Ovary (tissue), 3 donors: ENCODE measurements around the gene DNAJC25.

Source experiments
- CTCF ChIP-seq, 3 donors: fragments of 450-650 bp in 2 of 3; fragments of 200-600 bp in 1 of 3; IDR thresholded peaks; one replicate each; pipeline versions ENCODE4 v1.5.1 to v1.8.0; 2016 to 2022; ENCODE audit warnings: antibody characterized with exemption in 3 of 3, mild to moderate bottlenecking in 1 of 3
- EP300 ChIP-seq: sonication (generic); formaldehyde crosslinking; IDR thresholded peaks from one replicate; pipeline ENCODE4 v1.6.1; 2017; ENCODE audit warnings: antibody characterized with exemption
- donor health status: DM: no; HTN: no; CAD: no.

DNA sequence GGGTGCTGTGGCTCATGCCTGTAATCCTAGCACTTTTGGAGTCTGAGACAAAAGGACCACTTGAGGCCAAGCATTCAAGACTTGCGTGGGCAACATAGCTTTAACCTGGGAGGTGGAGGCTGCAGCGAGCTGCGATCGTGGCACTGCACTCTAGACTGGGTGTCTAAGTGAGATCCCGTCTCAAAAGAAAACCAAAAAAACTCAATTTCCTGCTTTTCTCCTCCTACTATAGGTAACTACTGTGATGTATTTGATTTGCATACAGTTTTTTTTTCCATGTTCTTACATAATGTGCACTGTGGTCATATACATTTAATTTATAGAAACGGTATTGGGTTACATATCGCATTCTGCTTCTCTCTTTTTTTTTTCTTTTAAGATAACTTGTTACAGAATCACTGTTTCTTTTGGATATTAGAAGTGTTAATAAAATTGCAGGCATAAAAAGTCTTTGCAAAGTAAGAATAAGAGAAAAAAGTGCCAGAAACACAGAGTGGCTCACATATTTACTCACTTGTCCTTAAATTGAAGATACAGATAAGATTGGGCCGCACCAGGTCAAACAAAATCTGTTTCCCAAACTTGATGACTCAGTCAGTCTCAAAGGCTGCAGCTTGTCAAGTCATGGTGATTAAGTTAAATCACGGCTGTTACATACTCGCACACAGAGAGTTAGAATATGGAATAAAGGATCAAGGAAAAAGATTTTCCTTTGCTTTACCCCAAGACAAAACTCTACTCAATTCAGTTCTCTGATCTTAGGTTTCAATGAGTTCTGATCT lies 29.7 kb upstream of the DNAJC25 start:
- TF ChIP-seq CTCF (IDR thresholded peaks at IDR 0.05) (no peak), EP300 (no peak)
